Measurements from ENCODE around the gene DNAH17. TPM values are rescaled to one million over a fixed set of nuclear protein-coding genes. Genes with fewer than 3 reads are reported as not detected.

DNAH17 gene
- total and polyA plus RNA-seq, 2 of the 13 experiments (the other 11 are each of a cell fraction or from before 2014, with no cell fraction given) = 0.86 to 1.6 TPM

DNA sequence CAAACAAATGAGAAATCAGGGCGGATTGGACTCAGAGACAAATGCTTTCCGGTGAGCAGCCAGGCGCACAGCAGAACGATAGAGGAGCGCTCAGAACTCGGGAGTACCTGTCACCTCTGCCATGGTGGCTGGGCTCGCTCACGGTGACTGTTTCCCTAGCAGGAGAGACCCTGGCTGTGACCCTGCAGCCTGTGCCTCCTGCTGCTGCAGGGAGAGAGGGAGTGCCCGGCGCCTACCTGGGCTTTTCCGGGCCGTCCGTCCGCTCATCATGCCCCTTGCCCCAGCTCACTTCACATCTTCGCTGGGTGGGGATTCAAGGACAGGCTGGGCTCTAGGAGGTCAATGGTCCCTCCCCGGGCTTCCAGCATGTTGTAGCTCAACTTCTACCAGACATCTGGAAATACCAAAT lies 14.1 kb upstream of the DNAH17 start (continued):
- TF ChIP-seq HMGXB3 (CRISPR knock-in tag; IDR thresholded peaks at IDR 0.05; ENCODE audit: borderline replicate concordance) (no peak), ZNF234 (CRISPR knock-in tag; conservative IDR thresholded peaks at IDR 0.05) (no peak), ZNF10 (CRISPR knock-in tag; IDR thresholded peaks at IDR 0.05; ENCODE audit: borderline replicate concordance, low read depth) (no peak), ZNF879 (CRISPR knock-in tag; IDR thresholded peaks at IDR 0.05) (no peak), NAIF1 (CRISPR knock-in tag; IDR thresholded peaks at IDR 0.05; ENCODE audit: borderline replicate concordance) (no peak), ZNF333 (CRISPR knock-in tag; IDR thresholded peaks at IDR 0.05; ENCODE audit: borderline replicate concordance) (0 out of 2 replicates have a peak, but pooled peaks have one; percentile 67), FOXO1 (CRISPR knock-in tag; IDR thresholded peaks at IDR 0.05) (no peak), NFIB (CRISPR knock-in tag; IDR thresholded peaks at IDR 0.05; ENCODE audit: borderline replicate concordance) (no peak), SMAD3 (CRISPR knock-in tag; IDR thresholded peaks at IDR 0.05) (no peak), KDM4B (CRISPR knock-in tag; IDR thresholded peaks at IDR 0.05) (no peak), STAT5B (CRISPR knock-in tag; IDR thresholded peaks at IDR 0.05) (no peak), HMGXB4 (CRISPR knock-in tag; IDR thresholded peaks at IDR 0.05; ENCODE audit: borderline replicate concordance in 1 of 2, low read depth in 1 of 2) (no peak), ZNF547 (CRISPR knock-in tag; IDR thresholded peaks at IDR 0.05) (no peak), DPF2 (CRISPR knock-in tag; IDR thresholded peaks at IDR 0.05; ENCODE audit: borderline replicate concordance, low read depth) (no peak), CTCF (CRISPR knock-in tag; IDR thresholded peaks at IDR 0.05) (no peak), HIC2 (CRISPR knock-in tag; IDR thresholded peaks at IDR 0.05; ENCODE audit: low read depth) (no peak), CCDC6 (CRISPR knock-in tag; IDR thresholded peaks at IDR 0.05) (no peak)
- TF ChIP-seq, protein P1, sequence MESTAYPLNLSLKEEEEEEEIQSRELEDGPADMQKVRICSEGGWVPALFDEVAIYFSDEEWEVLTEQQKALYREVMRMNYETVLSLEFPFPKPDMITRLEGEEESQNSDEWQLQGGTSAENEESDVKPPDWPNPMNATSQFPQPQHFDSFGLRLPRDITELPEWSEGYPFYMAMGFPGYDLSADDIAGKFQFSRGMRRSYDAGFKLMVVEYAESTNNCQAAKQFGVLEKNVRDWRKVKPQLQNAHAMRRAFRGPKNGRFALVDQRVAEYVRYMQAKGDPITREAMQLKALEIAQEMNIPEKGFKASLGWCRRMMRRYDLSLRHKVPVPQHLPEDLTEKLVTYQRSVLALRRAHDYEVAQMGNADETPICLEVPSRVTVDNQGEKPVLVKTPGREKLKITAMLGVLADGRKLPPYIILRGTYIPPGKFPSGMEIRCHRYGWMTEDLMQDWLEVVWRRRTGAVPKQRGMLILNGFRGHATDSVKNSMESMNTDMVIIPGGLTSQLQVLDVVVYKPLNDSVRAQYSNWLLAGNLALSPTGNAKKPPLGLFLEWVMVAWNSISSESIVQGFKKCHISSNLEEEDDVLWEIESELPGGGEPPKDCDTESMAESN (CRISPR knock-in tag; conservative IDR thresholded peaks at IDR 0.05) = no peak

Measured in HepG2 (cell line).